GM19452 (cell line): ENCODE results near the gene KIF13A.
"Not testable (repeated sequence)": the region's sequence is repeated elsewhere in the genome, so short reads cannot be mapped to it uniquely, and the experiment has no call there.

Experiments
- ATAC-seq: cut with Tn5 transposase; IDR thresholded peaks from one replicate; pipeline ENCODE4 v1.9.1; 2021; ENCODE audit not compliant: unreplicated experiment

Gene KIF13A

DNA sequence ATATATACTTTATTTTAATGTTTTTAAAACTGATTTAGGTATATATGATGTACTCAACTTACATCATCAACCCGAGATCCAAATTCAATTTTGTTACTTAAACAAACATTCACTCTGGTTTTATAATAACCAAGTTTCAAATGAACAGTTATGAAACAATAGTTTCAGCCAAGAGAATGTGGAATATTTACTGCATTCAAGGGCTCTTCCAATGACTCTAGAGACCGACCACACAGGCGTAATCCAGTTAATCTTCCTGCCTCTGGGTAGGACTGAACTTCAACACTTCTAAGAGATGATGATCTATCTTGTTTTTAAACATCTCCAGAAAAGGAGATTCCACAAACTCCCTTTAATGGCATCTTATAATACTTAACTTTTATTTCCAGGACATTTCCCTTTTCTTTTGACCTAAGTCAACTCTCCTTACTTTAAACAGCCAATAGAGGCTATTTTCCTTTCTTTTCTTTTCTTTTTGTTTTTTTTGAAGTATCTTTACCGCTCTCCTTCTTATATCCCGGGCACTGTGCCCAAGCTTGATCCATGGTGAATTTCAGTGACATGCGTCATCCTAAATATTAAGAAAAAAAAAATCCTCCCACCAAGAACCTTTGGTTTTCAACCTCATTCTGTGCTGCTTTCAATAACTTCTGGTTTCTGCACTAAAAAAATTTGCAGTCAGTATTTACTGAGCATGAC lies 110.1 kb downstream of the KIF13A start:
- ATAC-seq: no peak

DNA sequence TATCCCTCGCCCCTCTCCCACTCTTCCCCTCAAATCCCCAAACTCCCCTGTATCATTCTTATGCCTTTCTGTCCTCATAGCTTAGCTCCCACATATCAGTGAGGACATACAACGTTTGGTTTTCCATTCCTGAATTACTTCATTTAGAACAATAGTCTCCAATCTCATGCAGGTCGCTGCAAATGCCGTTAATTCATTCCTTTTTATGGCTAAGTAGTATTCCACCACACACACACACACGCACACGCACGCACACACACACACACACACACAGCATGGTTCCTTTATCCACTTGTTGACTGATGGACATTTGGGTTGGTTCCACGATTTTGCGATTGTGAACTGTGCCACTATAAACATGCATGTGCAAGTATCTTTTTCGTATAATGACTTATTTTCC lies 112.7 kb downstream of the KIF13A start:
- no peak for ATAC-seq

DNA sequence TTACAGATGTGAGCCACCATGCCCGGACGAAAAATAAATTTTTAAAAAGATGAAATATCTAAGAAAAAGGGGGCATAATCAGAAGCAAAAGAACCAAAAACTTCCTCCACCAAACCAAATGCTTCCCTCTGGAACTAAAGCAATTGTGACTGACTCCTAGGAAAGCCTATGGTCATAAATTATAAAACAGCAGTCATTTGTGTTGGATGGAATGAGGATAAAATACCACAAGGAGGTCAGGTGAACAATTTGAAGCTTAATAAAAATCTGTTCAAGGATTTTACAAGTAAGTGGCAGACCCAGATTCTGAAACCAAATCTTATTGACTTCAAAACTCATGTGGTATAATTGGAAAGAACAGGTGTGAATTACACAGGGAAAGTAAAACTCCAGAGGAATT lies 114.5 kb downstream of the KIF13A start:
- no peak for ATAC-seq

DNA sequence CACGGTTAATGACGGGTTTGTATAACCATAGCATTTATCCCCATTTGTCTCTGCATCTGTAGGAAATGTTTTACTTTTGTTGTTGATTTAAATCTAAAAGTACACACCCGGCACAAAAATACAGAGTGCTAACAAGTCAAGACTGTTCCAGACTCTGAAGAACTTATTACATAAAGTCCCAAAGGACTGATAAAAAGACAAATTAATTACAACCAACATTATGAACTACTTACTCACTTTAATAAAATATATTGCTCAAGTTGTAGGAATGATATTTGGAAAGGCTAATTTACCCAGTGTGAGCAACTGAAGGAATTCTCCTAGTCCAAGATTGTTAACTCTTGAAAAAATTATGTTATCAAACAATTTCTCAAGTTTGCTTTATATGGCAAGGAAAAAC lies 115.6 kb downstream of the KIF13A start:
- ATAC-seq: no peak

GRCh38 chr6:17871189-17871519 lies 116.3 kb downstream of the KIF13A start:
- ATAC-seq: no peak

GRCh38 chr6:17870300-17871188 lies 116.9 kb downstream of the KIF13A start:
- no peak for ATAC-seq

DNA sequence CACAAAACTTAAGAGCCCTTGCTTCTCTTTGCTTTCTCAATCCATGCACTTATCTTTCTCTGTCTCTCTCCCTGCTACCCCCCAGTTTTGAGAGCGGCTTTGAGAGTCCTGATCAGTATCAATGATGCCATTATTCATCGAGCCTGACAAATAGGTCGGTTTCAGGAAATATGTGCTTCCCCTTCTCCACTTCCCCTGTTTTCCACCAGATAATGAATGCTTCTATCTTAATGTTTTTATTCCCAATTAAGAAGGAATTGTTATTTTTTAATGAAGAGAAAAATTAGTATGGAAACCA lies 117.7 kb downstream of the KIF13A start:
- ATAC-seq: no peak

- no peak for ATAC-seq
Observed at GRCh38 chr6:17869010-17869752, 118.3 kb downstream of the KIF13A start.

- no peak for ATAC-seq
Observed at GRCh38 chr6:17867880-17868279, 119.6 kb downstream of the KIF13A start.

DNA sequence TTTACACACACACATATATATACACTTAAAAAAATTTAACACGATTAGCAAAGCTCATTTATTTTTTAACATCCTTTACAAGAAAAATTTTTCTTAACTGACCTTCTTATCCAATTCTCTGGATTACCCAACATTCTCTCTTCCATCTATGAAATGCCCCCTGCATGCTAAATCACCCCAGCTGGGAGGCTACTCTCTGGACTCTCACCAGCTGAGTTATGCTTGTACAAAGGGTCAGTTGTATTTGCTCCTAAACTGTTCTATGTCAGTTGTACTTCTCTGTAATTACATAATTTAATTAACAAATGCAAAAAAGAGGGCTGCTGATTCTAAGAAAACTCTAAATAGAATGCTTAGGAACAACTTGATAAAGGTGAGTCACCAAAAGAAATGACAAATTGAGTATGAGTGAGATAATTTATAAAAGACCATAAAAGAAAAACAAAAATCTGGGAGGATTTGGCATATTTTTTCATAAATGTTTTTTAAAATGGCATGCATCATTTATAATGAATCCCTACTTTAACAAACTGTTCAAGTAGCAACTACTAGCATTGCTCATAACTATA lies 120.5 kb downstream of the KIF13A start:
- ATAC-seq: no peak

GRCh38 chr6:17865798-17866725 lies 121.4 kb downstream of the KIF13A start:
- no peak for ATAC-seq

DNA sequence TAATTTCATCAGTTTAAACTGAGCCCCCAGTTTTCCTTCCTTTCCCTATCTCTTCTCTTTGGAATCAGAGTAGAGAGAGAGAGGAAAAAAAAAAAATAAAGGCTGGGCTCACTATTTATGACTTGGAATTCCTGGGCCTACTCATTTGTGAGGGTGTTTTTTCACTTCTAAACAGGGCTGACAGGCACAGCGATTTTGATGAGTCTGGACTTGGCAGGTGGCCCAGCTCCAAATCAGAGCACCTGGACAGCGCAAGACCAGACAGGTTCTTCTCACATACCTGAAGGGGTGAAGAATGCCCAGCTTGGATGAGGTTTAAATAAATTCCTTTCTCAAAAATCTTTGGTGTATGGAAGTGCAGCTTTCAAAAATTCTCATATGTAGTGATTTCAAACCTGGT lies 122.2 kb downstream of the KIF13A start:
- ATAC-seq: no peak

DNA sequence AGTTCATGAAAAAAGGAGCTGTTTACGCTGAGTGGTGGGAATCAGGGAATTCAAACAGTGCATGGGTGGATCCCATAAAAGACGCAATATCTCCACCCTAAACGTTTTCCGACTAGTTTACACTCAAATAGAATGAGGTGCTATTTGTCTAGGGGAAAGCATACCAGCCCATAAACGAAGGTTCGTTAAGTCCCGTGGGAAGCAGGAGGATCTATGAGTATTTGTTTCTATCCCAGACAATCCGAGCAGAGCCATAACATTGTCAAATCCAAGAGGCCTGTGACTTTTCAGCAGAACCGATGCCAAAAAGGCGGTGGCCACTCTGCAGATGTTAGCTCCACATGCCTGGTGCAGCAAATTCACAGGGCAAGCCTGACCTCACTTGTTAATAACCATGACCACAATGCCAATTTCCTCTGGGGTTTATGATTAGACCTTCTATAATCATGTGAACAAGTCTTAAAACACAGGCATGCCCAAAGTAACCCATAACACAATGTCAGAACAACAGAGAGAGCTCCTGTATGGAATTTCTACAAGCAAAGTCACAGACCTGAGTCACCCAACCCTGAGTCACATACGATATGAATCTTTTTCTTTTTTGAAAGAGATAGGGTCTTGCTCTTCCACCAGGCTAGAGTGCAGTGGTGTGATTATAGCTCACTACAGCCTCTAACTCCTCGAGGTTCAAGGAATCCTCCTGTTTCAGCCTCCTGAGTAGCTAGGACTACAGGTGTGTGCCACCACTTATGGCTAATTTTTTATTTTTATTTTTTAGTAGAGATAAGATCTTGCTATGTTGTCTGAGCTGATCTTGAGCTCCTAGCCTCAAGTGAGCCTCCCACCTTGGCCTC lies 123.3 kb downstream of the KIF13A start:
- ATAC-seq: no peak

- no peak for ATAC-seq
Observed at GRCh38 chr6:17861361-17861760, 126.1 kb downstream of the KIF13A start.

GRCh38 chr6:17859846-17860245 lies 127.6 kb downstream of the KIF13A start:
- ATAC-seq: no peak

- ATAC-seq: no peak
Observed at GRCh38 chr6:17858584-17858983, 128.9 kb downstream of the KIF13A start.

- not testable (repeated sequence) for ATAC-seq
Observed at GRCh38 chr6:17857188-17857587, 130.2 kb downstream of the KIF13A start.

DNA sequence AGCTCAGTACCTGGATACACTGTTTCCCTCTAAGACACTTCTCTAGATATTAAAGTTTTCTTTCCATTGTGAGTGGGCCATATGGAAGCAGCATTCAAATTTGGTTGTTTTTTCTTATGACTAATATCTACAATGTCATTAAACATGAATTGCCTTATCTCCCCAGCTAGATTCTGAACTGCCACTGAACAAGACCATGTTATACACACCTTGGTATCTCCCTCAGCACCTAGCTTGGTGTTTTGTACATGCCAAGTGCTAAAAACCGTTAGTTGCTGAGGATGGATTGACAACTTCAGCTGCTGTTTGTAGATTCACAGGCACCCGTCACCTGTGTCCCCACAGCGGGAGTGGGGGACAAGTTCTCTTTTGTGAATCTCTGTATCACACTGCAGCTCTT lies 131.1 kb downstream of the KIF13A start:
- no peak for ATAC-seq

DNA sequence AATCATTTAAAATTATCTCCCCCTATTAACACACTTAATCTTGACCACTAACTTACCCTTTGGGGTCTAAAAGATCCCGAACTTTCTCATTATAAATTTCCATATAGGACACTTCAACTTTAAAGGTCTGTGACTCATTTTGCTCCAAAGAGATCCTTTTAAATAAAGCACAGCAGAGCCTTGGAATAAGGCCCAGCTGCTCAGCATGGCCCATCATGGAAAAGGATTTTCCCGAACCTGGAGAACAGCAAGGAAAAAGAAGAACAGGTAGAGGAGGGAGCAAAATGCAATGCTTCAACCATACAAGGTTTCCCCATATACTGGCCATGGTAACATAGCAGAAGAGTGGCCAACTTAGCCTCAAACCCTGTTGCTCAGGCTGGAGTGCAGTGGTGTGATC lies 132.1 kb downstream of the KIF13A start:
- ATAC-seq: no peak

DNA sequence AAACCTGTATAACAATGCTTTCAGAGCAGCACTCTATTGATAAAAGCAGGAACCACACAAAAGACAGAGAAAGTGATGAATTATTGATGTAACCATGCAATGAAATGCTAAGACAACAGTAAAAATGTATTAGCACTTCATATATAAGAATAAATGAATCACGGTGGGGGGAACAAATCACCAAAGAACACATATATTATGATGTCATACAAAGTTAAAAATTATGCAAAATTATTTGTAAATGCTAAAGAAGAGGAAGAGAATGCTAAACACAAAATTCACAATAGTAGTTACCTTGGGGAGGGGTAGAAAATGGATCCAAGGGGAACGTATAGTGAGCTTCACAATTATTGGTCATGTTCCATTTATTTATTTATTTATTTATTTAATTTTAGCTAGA lies 133.9 kb downstream of the KIF13A start:
- no peak for ATAC-seq
